Panc1 (cell line): ENCODE results near the gene STARD5. TPM values are rescaled to one million over a fixed set of nuclear protein-coding genes. Genes with fewer than 3 reads are reported as not detected.

Source experiments
- ATAC-seq: fragments of 200-7000 bp; cut with Tn5 transposase; 2 replicates; pipeline ENCODE4 v1.9.1; 2020; ENCODE audit warnings: mild to moderate bottlenecking, moderate library complexity
- BruUV-seq: library from RNA; stranded (reverse); fragments of 400-500 nt; replicated peaks from 2 replicates; lab custom pipeline; 2021; lab: Mats Ljungman, UMichigan
- CTCF ChIA-PET: fragments of 300-600 bp; sonication (Branson Sonifier 250); formaldehyde crosslinking; loops from one replicate; lab custom pipeline; 2022; ENCODE audit warnings: antibody characterized with exemption; lab: Charles Lee
- POLR2A ChIA-PET: fragments of 300-600 bp; sonication (Branson Sonifier 250); formaldehyde crosslinking; loops from one replicate; lab custom pipeline; 2022; ENCODE audit warnings: antibody characterized with exemption; lab: Charles Lee
- DNase-seq: peaks from one replicate; pipeline ENCODE4 v3.0.0-alpha.2; 2010; ENCODE audit warnings: low read depth, low spot score
- H3K27ac ChIP-seq: 2 replicates; pipeline ENCODE4 v1.5.1; 2011; ENCODE audit warnings: mild to moderate bottlenecking, low read length, inconsistent platforms
- H3K27me3 ChIP-seq: fragments of 200-500 bp; sonication (Bioruptor generic); 2 replicates; pipeline ENCODE4 v1.6.0; 2014; ENCODE audit warnings: low read length, inconsistent platforms; ENCODE audit not compliant: control insufficient read depth, insufficient read depth
- H3K36me3 ChIP-seq: fragments of 200-500 bp; sonication (Bioruptor generic); 2 replicates; pipeline ENCODE4 v1.5.1; 2014; ENCODE audit warnings: inconsistent platforms, mild to moderate bottlenecking, low read length, moderate library complexity; ENCODE audit not compliant: control insufficient read depth, insufficient read depth
- H3K4me1 ChIP-seq: 2 replicates; pipeline ENCODE4 v1.5.1; 2011; ENCODE audit warnings: inconsistent platforms, mild to moderate bottlenecking, low read length, moderate library complexity; ENCODE audit not compliant: control insufficient read depth, insufficient read depth
- H3K4me3 ChIP-seq, 2 experiments: 2 replicates each; pipeline ENCODE4 v1.5.1; 2011 to 2012; ENCODE audit warnings: low read depth in 2 of 2, low read length in 2 of 2, mild to moderate bottlenecking in 2 of 2, inconsistent platforms in 1 of 2, moderate library complexity in 1 of 2
- H3K9me3 ChIP-seq: fragments of 200-500 bp; sonication (Bioruptor generic); 2 replicates; pipeline ENCODE4 v1.5.1; 2014; ENCODE audit warnings: low read depth, mild to moderate bottlenecking, inconsistent platforms, low read length, moderate library complexity; ENCODE audit not compliant: control insufficient read depth, insufficient read depth
- POLR2AphosphoS5 ChIP-seq: IDR thresholded peaks from 2 replicates; pipeline ENCODE4 v1.6.1; 2012; ENCODE audit warnings: mild to moderate bottlenecking, low read depth, low read length, moderate library complexity
- SIN3A ChIP-seq: IDR thresholded peaks from 2 replicates; pipeline ENCODE4 v1.6.1; 2012; ENCODE audit warnings: low read depth, mild to moderate bottlenecking, low read length, moderate library complexity, borderline replicate concordance; ENCODE audit not compliant: insufficient read depth
- TCF7L2 ChIP-seq: IDR thresholded peaks from 2 replicates; pipeline ENCODE4 v1.6.1; 2011; ENCODE audit warnings: mild to moderate bottlenecking, low read depth, low read length, inconsistent platforms
- in situ Hi-C: cut with HindIII; loops from 2 replicates; pipeline ENCODE4 v1.10.0; 2016; ENCODE audit warnings: low sequenced_read_pairs, low pct_unique_long_range_greater_than_20kb
- intact Hi-C: fragments of 100-400 bp; cut with micrococcal nuclease; formaldehyde crosslinking; loops from one replicate; pipeline ENCODE4 v1.10.0; 2022; ENCODE audit not compliant: unreplicated experiment
- total RNA-seq: library from RNA; stranded (reverse); gene quantifications from one replicate; pipeline ENCODE4 v1.2.1, GENCODE V29; 2021; ENCODE audit not compliant: unreplicated experiment
- TF ChIP-seq, protein P1 (sequence below): fragments of 450-650 bp; IDR thresholded peaks from 2 replicates; pipeline ENCODE4 v1.5.1; 2017; ENCODE audit warnings: mild to moderate bottlenecking
- TF ChIP-seq, protein P2 (sequence below), 2 experiments: IDR thresholded peaks; 2 replicates each; pipeline ENCODE4 v1.6.1; 2011 to 2012; ENCODE audit warnings: low read depth in 2 of 2, control low read depth in 1 of 2, low read length in 1 of 2, mild to moderate bottlenecking in 1 of 2, moderate library complexity in 1 of 2; ENCODE audit not compliant: insufficient read depth in 1 of 2

Gene STARD5
- total RNA-seq, 1 experiment from 2014 or later: 2.9 TPM

DNA sequence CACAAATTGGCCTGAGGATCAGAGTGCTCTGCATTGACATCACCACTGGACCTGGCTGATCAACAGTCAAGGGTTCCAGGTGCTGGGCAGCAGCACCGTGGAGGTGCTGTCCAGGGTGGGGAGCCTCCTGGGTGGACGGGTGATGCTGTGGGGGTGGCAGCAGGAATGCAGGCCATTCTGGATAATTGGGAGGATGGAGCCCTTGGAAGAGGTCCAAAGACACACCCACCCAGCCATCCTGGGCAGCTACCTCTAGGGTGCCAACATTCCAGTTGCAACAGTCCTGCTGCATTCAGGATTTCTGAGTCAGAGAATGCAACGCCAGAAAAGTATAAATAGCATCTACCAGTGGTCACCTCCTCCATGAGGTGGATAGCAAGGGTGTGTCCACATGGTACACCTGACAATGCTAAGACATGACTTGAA is 26.8 kb downstream of the STARD5 start:
- Histone ChIP-seq H3K9me3 (no peaks in the 10 kb centered on the region), H3K27ac (no peak overlapping the region), H3K27me3 (peaks cover 4% of the 10 kb centered on the region; the same call in 1 of the 2 replicates), H3K4me1 (no peaks in the 10 kb centered on the region), H3K36me3 (no peaks in the 10 kb centered on the region), H3K4me3 (no peak overlapping the region)
- in situ Hi-C loops (no loop called here), intact Hi-C loops (no loop called here)
- TF ChIP-seq SIN3A: no peak
- TF ChIP-seq, protein P1, sequence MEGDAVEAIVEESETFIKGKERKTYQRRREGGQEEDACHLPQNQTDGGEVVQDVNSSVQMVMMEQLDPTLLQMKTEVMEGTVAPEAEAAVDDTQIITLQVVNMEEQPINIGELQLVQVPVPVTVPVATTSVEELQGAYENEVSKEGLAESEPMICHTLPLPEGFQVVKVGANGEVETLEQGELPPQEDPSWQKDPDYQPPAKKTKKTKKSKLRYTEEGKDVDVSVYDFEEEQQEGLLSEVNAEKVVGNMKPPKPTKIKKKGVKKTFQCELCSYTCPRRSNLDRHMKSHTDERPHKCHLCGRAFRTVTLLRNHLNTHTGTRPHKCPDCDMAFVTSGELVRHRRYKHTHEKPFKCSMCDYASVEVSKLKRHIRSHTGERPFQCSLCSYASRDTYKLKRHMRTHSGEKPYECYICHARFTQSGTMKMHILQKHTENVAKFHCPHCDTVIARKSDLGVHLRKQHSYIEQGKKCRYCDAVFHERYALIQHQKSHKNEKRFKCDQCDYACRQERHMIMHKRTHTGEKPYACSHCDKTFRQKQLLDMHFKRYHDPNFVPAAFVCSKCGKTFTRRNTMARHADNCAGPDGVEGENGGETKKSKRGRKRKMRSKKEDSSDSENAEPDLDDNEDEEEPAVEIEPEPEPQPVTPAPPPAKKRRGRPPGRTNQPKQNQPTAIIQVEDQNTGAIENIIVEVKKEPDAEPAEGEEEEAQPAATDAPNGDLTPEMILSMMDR: no peak
- no peak for TF ChIP-seq TCF7L2
- TF ChIP-seq POLR2AphosphoS5: no peak
- TF ChIP-seq, protein P2, sequence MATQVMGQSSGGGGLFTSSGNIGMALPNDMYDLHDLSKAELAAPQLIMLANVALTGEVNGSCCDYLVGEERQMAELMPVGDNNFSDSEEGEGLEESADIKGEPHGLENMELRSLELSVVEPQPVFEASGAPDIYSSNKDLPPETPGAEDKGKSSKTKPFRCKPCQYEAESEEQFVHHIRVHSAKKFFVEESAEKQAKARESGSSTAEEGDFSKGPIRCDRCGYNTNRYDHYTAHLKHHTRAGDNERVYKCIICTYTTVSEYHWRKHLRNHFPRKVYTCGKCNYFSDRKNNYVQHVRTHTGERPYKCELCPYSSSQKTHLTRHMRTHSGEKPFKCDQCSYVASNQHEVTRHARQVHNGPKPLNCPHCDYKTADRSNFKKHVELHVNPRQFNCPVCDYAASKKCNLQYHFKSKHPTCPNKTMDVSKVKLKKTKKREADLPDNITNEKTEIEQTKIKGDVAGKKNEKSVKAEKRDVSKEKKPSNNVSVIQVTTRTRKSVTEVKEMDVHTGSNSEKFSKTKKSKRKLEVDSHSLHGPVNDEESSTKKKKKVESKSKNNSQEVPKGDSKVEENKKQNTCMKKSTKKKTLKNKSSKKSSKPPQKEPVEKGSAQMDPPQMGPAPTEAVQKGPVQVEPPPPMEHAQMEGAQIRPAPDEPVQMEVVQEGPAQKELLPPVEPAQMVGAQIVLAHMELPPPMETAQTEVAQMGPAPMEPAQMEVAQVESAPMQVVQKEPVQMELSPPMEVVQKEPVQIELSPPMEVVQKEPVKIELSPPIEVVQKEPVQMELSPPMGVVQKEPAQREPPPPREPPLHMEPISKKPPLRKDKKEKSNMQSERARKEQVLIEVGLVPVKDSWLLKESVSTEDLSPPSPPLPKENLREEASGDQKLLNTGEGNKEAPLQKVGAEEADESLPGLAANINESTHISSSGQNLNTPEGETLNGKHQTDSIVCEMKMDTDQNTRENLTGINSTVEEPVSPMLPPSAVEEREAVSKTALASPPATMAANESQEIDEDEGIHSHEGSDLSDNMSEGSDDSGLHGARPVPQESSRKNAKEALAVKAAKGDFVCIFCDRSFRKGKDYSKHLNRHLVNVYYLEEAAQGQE (IDR thresholded peaks at IDR 0.05; ENCODE audit: insufficient read depth in 1 of 2, low read depth in 2 of 2, low read length in 1 of 2): no peak
- no peak for ATAC-seq
- BruUV-seq: no TSS peak
- DNase-seq: no peak
- ChIA-PET CTCF (no interaction called here), POLR2A (no interaction called here)

DNA sequence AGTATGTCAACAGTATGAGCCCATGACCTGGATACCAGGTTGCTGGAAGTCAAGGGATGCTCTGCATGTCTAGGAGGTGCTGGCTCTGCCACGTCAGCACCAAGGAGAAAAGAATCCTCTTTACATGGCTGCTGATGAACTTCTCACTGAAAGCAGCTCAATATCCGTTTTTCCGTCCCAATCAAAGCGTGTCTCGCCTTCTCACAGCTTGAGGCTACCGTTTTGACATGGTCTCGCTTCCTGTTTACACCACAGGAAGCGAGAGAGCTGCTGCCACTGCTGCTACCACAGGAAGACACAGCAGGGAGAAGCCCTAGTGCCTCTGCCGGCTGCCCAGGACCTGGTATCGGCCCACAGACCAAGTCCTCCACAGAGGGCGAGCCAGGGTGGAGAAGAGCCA is 27.3 kb downstream of the STARD5 start:
- Histone ChIP-seq H3K27ac (no peak overlapping the region), H3K9me3 (no peaks in the 10 kb centered on the region), H3K4me3 (no peak overlapping the region), H3K36me3 (no peaks in the 10 kb centered on the region), H3K27me3 (peaks cover 4% of the 10 kb centered on the region; the same call in 1 of the 2 replicates), H3K4me1 (no peaks in the 10 kb centered on the region)
- intact Hi-C loops: no loop called here
- no TSS peak for BruUV-seq
- CTCF ChIA-PET: no interaction called here
- ATAC-seq: no peak
- POLR2A ChIA-PET: no interaction called here
- no peak for DNase-seq
- TF ChIP-seq, protein P2 (IDR thresholded peaks at IDR 0.05; ENCODE audit: insufficient read depth in 1 of 2, low read depth in 2 of 2, low read length in 1 of 2): no peak
- TF ChIP-seq, protein P1: no peak
- no peak for TF ChIP-seq SIN3A
- TF ChIP-seq POLR2AphosphoS5: no peak
- no peak for TF ChIP-seq TCF7L2
- in situ Hi-C loops: no loop called here
